MCF 10A (cell line): ENCODE measurements around the gene SIPA1. TPM values are rescaled to one million over a fixed set of nuclear protein-coding genes. Genes with fewer than 3 reads are reported as not detected.
"Not testable (repeated sequence)": the region's sequence is repeated elsewhere in the genome, so short reads cannot be mapped to it uniquely, and the experiment has no call there.

ENCODE experiments used
- BruUV-seq: library from RNA; stranded (reverse); fragments of 400-500 nt; replicated peaks from 2 replicates; lab custom pipeline; 2021; lab: Mats Ljungman, UMichigan
- CTCF ChIA-PET: fragments of 300-600 bp; sonication (Branson Sonifier 250); formaldehyde crosslinking; extraction: SDS; loops from one replicate; lab custom pipeline; 2021; ENCODE audit warnings: antibody characterized with exemption, inconsistent platforms; lab: Yijun Ruan, JAX
- POLR2A ChIA-PET: fragments of 300-600, 350-650 bp; sonication (Branson Sonifier 250); formaldehyde crosslinking; extraction: SDS; loops from one replicate; lab custom pipeline; 2020; ENCODE audit warnings: antibody characterized with exemption, inconsistent platforms; lab: Yijun Ruan, JAX
- DNase-seq: peaks from one replicate; pipeline ENCODE4 v3.0.0-alpha.2; 2018; ENCODE audit not compliant: unreplicated experiment
- H3K27ac Mint-ChIP-seq: one replicate; pipeline ENCODE4 v1.8.0; 2022; ENCODE audit warnings: mild to moderate bottlenecking, low read depth, mixed read lengths; ENCODE audit not compliant: unreplicated experiment
- H3K27me3 Mint-ChIP-seq: one replicate; pipeline ENCODE4 v1.8.0; 2022; ENCODE audit warnings: mixed read lengths; ENCODE audit not compliant: insufficient read depth, unreplicated experiment
- H3K36me3 Mint-ChIP-seq: one replicate; pipeline ENCODE4 v1.8.0; 2022; ENCODE audit warnings: mild to moderate bottlenecking, moderate library complexity, mixed read lengths; ENCODE audit not compliant: insufficient read depth, unreplicated experiment
- H3K4me1 Mint-ChIP-seq: one replicate; pipeline ENCODE4 v1.8.0; 2022; ENCODE audit warnings: mixed read lengths; ENCODE audit not compliant: insufficient read depth, unreplicated experiment
- H3K4me3 Mint-ChIP-seq: one replicate; pipeline ENCODE4 v1.8.0; 2022; ENCODE audit warnings: mild to moderate bottlenecking, moderate library complexity, mixed read lengths; ENCODE audit not compliant: unreplicated experiment
- H3K9me3 Mint-ChIP-seq: one replicate; pipeline ENCODE4 v1.8.0; 2022; ENCODE audit warnings: mixed read lengths; ENCODE audit not compliant: unreplicated experiment
- intact Hi-C: fragments of 100-400 bp; cut with micrococcal nuclease; formaldehyde crosslinking; loops from 2 replicates; pipeline ENCODE4 v1.14.1; 2022
- total RNA-seq: library from RNA; stranded (reverse); gene quantifications from 2 replicates; pipeline ENCODE4 v1.2.3, GENCODE V29; 2022
- TF ChIP-seq, protein P1 (sequence below): fragments of 200-600 bp; IDR thresholded peaks from one replicate; pipeline ENCODE4 v1.8.0; 2022; ENCODE audit warnings: antibody characterized with exemption, mild to moderate bottlenecking; ENCODE audit not compliant: unreplicated experiment

The SIPA1 gene
- total RNA-seq, 1 experiment from 2014 or later = 4.9 TPM

DNA sequence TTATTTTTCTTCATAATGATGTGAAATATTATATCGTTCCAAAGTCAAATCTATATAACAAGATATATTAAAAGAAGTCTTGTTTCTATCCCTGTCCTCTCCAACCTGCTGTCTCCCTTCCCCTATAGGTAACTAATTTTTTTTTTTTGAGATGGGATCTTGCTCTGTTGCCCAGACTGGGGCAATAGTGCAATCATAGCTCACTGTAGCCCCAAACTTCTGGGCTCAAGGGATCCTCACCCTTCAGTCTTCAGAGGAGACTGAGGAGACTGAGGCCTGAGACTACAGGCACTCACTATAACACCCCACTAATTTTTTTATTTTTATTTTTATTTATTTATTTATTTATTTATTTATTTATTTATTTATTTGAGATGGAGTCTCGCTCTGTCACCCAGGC, 35.1 kb downstream of the SIPA1 start:
- H3K27me3 Mint-ChIP-seq = no peaks in the 10 kb centered on the region
- TF ChIP-seq, protein P1, sequence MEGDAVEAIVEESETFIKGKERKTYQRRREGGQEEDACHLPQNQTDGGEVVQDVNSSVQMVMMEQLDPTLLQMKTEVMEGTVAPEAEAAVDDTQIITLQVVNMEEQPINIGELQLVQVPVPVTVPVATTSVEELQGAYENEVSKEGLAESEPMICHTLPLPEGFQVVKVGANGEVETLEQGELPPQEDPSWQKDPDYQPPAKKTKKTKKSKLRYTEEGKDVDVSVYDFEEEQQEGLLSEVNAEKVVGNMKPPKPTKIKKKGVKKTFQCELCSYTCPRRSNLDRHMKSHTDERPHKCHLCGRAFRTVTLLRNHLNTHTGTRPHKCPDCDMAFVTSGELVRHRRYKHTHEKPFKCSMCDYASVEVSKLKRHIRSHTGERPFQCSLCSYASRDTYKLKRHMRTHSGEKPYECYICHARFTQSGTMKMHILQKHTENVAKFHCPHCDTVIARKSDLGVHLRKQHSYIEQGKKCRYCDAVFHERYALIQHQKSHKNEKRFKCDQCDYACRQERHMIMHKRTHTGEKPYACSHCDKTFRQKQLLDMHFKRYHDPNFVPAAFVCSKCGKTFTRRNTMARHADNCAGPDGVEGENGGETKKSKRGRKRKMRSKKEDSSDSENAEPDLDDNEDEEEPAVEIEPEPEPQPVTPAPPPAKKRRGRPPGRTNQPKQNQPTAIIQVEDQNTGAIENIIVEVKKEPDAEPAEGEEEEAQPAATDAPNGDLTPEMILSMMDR = no peak
- H3K27ac Mint-ChIP-seq = no peak overlapping the region
- intact Hi-C loops = no loop called here
- no peaks in the 10 kb centered on the region for H3K36me3 Mint-ChIP-seq
- CTCF ChIA-PET = interaction anchor here (0.6 to 0.7 kb wide), 3 partner anchors 27 to 1456 kb away, joined by 3 to 5 read pairs (median 4); no protein-coding TSS in a partner anchor
- no peaks in the 10 kb centered on the region for H3K4me1 Mint-ChIP-seq
- H3K4me3 Mint-ChIP-seq = no peak overlapping the region
- BruUV-seq = no TSS peak
- DNase-seq = no peak
- H3K9me3 Mint-ChIP-seq = no peaks in the 10 kb centered on the region
- POLR2A ChIA-PET = interaction anchor here (0.8 kb wide), 1 partner anchor 10 kb away, joined by 3 read pairs; the partner anchor contains the start of gene RELA

- Mint-ChIP-seq H3K4me1 (no peaks in the 10 kb centered on the region), H3K27ac (no peak overlapping the region), H3K9me3 (no peaks in the 10 kb centered on the region), H3K4me3 (no peak overlapping the region), H3K27me3 (peaks cover 16% of the 10 kb centered on the region), H3K36me3 (no peaks in the 10 kb centered on the region)
- BruUV-seq = no TSS peak
- intact Hi-C loops = no loop called here
- POLR2A ChIA-PET = no interaction called here
- TF ChIP-seq, protein P1 = no peak
- no peak for DNase-seq
- CTCF ChIA-PET = no interaction called here
These were observed 42.4 kb downstream of the SIPA1 start for GRCh38 chr11:65680192-65680743.

GRCh38 chr11:65683480-65683879, 45.6 kb downstream of the SIPA1 start:
- H3K4me3 Mint-ChIP-seq, H3K27ac Mint-ChIP-seq, H3K4me1 Mint-ChIP-seq, BruUV-seq, H3K9me3 Mint-ChIP-seq, intact Hi-C loops, DNase-seq, H3K36me3 Mint-ChIP-seq: not testable (repeated sequence)
- ChIA-PET CTCF (interaction anchor here (1.5 to 1.9 kb wide), 2 partner anchors 22 to 149 kb away, joined by 3 to 6 read pairs; no protein-coding TSS in a partner anchor), POLR2A (interaction anchor here (1.0 kb wide), 1 partner anchor 17 kb away, joined by 3 read pairs; no protein-coding TSS in a partner anchor)
- H3K27me3 Mint-ChIP-seq = peaks cover 16% of the 10 kb centered on the region

- Mint-ChIP-seq H3K36me3 (no peaks in the 10 kb centered on the region), H3K9me3 (no peaks in the 10 kb centered on the region), H3K27ac (no peak overlapping the region), H3K4me1 (no peaks in the 10 kb centered on the region), H3K4me3 (no peak overlapping the region), H3K27me3 (peaks cover 16% of the 10 kb centered on the region)
- intact Hi-C loops = no loop called here
- BruUV-seq = no TSS peak
- CTCF ChIA-PET = no interaction called here
- no peak for DNase-seq
- POLR2A ChIA-PET = interaction anchor here (1.5 kb wide), 1 partner anchor 23 kb away, joined by 5 read pairs; the partner anchor contains the start of gene RELA
- TF ChIP-seq, protein P1 = no peak
These were observed 48.1 kb downstream of the SIPA1 start for GRCh38 chr11:65685981-65686380.

- BruUV-seq, H3K36me3 Mint-ChIP-seq, H3K4me1 Mint-ChIP-seq, H3K27me3 Mint-ChIP-seq, CTCF ChIA-PET, POLR2A ChIA-PET, H3K4me3 Mint-ChIP-seq, H3K9me3 Mint-ChIP-seq, intact Hi-C loops, DNase-seq: not testable (repeated sequence)
- H3K27ac Mint-ChIP-seq = peak overlapping the region; percentile 69
These were observed 53.9 kb downstream of the SIPA1 start for GRCh38 chr11:65691847-65692246.
